Measurements from ENCODE around the gene ZNF683. TPM values are rescaled to one million over a fixed set of nuclear protein-coding genes. Genes with fewer than 3 reads are reported as not detected.

ZNF683 gene
- total RNA-seq, 4 donors from 2014 or later: not detected

DNA sequence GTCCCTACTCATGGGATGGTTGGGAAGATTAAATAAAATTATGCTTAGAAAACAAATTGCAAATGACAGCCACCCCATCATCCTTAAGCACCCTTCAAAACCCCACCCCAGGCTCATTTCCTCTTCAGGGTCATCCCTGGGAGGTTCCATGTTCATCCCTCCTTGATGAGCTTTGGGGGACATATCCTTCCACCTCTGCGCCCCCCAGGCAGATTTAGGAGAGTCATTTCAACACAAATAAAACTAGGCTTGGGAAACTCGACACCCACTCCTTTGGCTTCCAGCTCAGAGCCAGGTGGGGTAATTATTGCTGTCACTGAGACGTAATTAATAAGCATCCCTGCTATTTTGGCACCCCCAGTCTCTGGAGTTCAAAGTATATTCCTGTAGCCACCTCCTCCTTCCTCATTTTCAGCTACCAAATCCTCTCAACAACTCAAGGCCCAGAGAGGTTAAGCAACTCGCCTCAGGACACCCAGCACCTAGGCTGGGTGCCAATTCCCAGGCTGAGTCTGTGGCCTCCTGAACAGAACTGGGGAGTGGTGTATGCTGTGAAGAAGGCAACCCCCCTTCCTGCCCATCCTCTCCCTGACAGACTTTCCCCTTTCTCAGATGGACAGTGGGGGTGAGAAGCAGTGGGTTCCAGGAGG, 19.2 kb downstream of the ZNF683 start:
- WGBS, 2 donors: 51 to 57% methylated on average over 4 of the region's 4 CpGs
- no peak for TF ChIP-seq POLR2A (IDR thresholded peaks at IDR 0.05)
- TF ChIP-seq, protein P1, sequence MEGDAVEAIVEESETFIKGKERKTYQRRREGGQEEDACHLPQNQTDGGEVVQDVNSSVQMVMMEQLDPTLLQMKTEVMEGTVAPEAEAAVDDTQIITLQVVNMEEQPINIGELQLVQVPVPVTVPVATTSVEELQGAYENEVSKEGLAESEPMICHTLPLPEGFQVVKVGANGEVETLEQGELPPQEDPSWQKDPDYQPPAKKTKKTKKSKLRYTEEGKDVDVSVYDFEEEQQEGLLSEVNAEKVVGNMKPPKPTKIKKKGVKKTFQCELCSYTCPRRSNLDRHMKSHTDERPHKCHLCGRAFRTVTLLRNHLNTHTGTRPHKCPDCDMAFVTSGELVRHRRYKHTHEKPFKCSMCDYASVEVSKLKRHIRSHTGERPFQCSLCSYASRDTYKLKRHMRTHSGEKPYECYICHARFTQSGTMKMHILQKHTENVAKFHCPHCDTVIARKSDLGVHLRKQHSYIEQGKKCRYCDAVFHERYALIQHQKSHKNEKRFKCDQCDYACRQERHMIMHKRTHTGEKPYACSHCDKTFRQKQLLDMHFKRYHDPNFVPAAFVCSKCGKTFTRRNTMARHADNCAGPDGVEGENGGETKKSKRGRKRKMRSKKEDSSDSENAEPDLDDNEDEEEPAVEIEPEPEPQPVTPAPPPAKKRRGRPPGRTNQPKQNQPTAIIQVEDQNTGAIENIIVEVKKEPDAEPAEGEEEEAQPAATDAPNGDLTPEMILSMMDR (IDR thresholded peaks at IDR 0.05): no peak
- intact Hi-C loops (cut with DNase I; ENCODE audit: low total_unique reads): no loop called here
- no peak overlapping the region for H3K4me3 ChIP-seq (ENCODE audit: low read depth, poor library complexity, severe bottlenecking)
- DNase-seq (ENCODE audit: low spot score in 2 of 2): no peak

- 58 to 61% methylated on average over 5 of the region's 5 CpGs for WGBS, 2 donors
- H3K4me3 ChIP-seq (ENCODE audit: low read depth, poor library complexity, severe bottlenecking): no peak overlapping the region
- intact Hi-C loops (cut with DNase I; ENCODE audit: low total_unique reads): no loop called here
- no peak for TF ChIP-seq POLR2A (IDR thresholded peaks at IDR 0.05)
- TF ChIP-seq, protein P1 (IDR thresholded peaks at IDR 0.05): no peak
- DNase-seq (ENCODE audit: low spot score in 2 of 2): no peak
Observed at GRCh38 chr1:26352338-26352679, 20.2 kb downstream of the ZNF683 start.

- TF ChIP-seq, protein P1 (IDR thresholded peaks at IDR 0.05): no peak
- TF ChIP-seq POLR2A (IDR thresholded peaks at IDR 0.05): no peak
- WGBS, 2 donors: 61 to 68% methylated on average over 12 of the region's 12 CpGs
- intact Hi-C loops (cut with DNase I; ENCODE audit: low total_unique reads): no loop called here
- DNase-seq (ENCODE audit: low spot score in 2 of 2): peak in 1 of 2 donors; percentile 40
- no peak overlapping the region for H3K4me3 ChIP-seq (ENCODE audit: low read depth, poor library complexity, severe bottlenecking)
Observed at GRCh38 chr1:26351590-26352337, 20.8 kb downstream of the ZNF683 start.

DNA sequence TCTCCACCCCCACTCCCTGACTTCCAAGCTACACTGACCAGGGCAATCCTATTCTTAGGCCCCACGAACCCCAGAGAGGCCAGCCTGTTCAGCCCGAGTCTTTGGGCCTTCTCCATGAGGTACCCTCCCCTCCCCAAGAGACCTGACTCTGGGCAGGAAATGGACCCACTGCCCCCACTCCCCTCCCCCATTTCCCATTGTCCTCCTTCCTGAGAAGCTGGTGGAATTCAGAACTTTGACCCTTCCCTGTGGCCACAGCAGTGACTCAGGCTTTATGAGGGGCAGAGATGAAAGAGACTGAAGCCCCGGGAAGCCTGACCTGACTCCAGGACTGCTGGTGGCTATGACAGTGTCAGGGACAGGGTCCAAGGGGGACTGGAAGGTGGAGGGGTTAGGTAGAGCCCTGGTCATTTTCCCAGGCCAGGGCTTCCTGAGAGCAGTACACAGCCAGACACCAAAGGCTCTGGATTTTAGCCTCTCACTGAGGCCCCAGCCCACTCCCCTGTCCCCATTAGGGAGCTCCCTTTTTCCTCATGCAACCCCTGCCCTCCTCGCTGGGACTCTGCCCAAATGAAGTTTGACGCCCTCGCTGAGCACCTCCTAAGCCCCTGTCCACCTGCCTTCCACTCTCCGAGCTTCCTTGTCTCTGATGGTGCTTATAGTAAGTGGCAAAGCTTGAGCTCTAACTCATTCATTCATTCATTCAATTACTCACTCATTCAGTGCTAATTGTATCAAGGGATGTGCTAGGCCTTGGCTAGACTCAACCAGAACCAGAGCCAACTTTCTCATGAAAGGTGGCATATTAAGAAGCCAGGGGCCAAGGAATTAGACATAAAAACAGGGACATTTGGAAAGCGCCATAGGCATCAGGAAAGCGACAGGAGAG, 21.6 kb downstream of the ZNF683 start:
- DNase-seq (ENCODE audit: low spot score in 2 of 2): no peak
- no peak overlapping the region for H3K4me3 ChIP-seq (ENCODE audit: low read depth, poor library complexity, severe bottlenecking)
- intact Hi-C loops (cut with DNase I; ENCODE audit: low total_unique reads): no loop called here
- no peak for TF ChIP-seq POLR2A (IDR thresholded peaks at IDR 0.05)
- TF ChIP-seq, protein P1 (IDR thresholded peaks at IDR 0.05): no peak
- 76 to 82% methylated on average over 9 of the region's 9 CpGs for WGBS, 2 donors

DNA sequence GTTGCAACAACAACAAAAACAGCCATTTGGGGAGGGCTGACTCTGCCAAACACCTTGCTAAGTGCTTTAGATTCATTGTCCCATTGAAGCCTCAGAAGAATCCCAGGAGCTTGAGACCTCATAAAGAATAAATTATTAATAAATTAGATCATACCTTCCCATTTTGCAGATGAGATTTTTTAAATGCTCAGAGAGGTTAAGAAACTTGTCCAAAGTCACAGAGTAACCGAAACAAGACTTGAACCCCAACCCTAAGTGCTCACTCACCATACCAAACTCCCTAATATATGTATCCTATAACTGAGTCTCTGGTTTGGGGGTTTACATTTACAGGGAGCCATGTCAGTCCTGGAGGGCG, 22.2 kb downstream of the ZNF683 start:
- 86 to 92% methylated on average over 2 of the region's 2 CpGs for WGBS, 2 donors
- no peak overlapping the region for H3K4me3 ChIP-seq (ENCODE audit: low read depth, poor library complexity, severe bottlenecking)
- DNase-seq (ENCODE audit: low spot score in 2 of 2): no peak
- intact Hi-C loops (cut with DNase I; ENCODE audit: low total_unique reads): no loop called here
- no peak for TF ChIP-seq POLR2A (IDR thresholded peaks at IDR 0.05)
- TF ChIP-seq, protein P1 (IDR thresholded peaks at IDR 0.05): no peak
